Fibroblast of gingiva (primary cell): ENCODE measurements around the gene FSTL3.
A peak's percentile ranks its signal among the peaks of the same experiment; 100 is the strongest.
"Not testable (repeated sequence)": the region's sequence is repeated elsewhere in the genome, so short reads cannot be mapped to it uniquely, and the experiment has no call there.

Source experiments
- DNase-seq: peaks from one replicate; pipeline ENCODE4 v3.0.0-alpha.2; 2011; ENCODE audit warnings: low read depth

FSTL3 gene

GRCh38 chr19:711254-711653 lies 35.1 kb downstream of the FSTL3 start:
- DNase-seq: no peak

DNA sequence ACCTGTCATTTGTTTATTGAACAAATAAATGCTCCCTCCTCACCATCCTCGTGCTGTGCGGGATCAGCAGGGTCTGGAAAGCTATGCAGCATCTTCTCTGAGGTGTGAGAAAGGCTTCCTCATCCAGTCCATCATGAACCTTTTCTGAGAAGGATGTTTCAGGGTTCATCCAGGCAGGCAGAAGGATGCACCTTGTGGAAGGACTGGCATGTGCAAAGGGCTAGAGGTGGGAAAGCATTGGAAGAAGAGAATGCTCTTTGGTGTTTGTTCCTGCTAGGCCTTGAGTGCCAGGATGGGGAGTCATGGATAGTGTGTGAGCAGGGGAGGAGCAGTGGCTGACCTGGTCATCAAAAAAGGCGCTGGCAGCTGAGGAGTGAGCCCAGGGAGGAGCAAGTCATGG lies 39.2 kb downstream of the FSTL3 start:
- no peak for DNase-seq

- no peak for DNase-seq
Observed at GRCh38 chr19:718251-718951, 42.2 kb downstream of the FSTL3 start.

GRCh38 chr19:718991-719512 lies 42.9 kb downstream of the FSTL3 start:
- DNase-seq: peak; percentile 14

GRCh38 chr19:719636-720344 lies 43.6 kb downstream of the FSTL3 start:
- no peak for DNase-seq

GRCh38 chr19:720345-721160 lies 44.4 kb downstream of the FSTL3 start:
- no peak for DNase-seq

DNA sequence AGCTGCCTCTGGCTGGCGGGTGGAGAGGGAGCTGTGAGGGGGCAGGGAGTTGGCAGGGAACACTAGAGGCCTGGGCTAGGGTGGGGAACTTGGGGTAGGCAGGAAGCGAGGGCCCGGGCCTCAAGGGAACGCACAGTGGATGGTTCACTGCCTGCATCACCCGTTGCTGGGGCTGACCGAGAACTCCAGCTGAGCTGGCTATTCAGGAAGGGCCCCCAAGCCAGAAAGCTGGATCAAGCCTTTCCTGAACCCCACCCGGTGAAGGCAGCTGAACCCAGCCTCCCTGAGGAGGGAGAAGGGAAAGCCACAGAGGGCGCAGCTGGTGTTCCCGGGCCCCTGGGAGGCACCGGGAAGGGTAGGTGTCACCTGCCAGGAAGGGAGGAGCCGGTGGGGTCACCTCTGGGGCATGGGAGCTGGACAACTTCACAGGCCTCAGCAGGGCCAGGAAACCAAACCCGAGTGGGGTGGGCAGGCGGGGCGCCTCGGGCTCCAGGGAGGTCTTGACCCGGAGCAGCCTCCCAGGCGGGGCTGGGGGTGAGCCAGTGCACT lies 46.4 kb downstream of the FSTL3 start:
- no peak for DNase-seq

- DNase-seq: no peak
Observed at GRCh38 chr19:723247-723646, 47.1 kb downstream of the FSTL3 start.

- DNase-seq: no peak
Observed at GRCh38 chr19:723714-724113, 47.5 kb downstream of the FSTL3 start.

DNA sequence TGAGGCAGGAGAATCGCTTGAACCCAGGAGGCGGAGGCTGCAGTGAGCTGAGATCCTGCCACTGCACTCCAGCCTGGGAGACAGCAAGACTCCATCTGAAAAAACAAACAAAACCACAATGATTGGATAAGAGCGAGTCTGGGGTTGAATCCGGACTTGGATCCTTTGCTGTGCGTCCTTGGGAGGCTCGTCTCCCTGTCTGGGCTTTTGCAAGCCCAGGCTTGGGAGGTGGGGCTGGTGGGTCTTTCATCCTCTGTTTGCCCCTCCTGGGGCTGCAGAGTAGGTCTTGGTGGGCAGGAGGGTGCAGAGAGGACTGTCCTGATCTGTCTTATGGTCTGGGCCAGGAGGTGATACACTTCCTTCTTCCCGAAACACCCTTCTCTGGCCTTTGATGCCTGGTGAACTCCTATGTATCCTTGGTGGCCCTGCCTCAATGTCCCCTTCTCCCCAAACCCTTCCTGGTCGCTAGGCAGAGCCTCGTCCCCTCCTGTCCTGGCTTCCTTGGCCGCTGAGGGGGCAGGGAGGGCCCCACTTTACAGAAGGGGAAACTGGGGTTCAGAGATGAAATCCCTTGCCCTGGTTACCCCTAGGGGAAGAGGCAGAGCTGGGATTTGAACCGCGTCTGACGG lies 49.4 kb downstream of the FSTL3 start:
- DNase-seq: no peak

DNA sequence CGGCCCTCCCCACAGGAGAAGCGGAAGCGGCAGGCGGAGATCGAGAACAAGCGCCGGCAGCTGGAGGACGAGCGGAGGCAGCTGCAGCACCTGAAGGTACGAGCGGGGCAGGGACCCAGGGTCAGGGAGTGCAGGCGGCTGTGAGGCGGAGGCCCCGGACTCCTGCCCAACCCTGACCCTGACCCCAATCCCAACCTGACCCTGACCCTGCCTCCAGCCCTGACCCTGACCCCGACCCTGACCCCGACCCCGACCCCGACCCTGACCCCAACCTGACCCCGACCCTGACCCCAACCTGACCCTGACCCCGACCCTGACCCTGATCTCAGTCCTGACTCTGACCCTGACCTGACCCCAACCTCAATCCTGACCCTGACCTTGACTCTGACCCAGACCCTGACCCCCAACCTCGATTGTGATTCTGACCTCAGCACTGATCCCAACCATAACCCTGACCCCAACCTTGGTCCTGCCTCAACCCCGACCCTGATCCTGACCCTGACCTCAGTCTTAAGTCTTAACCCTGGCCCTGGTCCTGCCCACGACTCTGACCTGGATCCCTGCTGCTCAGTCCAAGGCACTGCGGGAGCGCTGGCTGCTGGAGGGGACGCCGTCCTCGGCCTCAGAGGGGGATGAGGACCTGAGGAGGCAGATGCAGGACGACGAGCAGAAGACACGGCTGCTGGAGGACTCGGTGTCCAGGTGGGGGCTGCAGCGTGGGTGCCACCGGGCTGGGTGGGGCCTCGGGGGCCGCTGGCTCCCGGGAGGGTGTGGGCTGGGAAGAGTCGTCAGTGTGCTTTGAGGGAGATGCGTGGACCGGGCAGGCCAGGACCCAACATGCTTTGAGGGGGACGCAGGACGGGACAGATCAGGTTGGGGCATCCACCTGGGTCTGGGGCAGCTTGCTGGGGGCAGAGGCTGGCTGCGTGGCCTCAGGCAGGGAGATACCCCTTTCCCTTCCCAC lies 51.1 kb downstream of the FSTL3 start:
- no peak for DNase-seq

GRCh38 chr19:728011-728410 lies 51.8 kb downstream of the FSTL3 start:
- no peak for DNase-seq

GRCh38 chr19:729564-729963 lies 53.4 kb downstream of the FSTL3 start:
- not testable (repeated sequence) for DNase-seq

GRCh38 chr19:729965-730668 lies 53.9 kb downstream of the FSTL3 start:
- DNase-seq: no peak

DNA sequence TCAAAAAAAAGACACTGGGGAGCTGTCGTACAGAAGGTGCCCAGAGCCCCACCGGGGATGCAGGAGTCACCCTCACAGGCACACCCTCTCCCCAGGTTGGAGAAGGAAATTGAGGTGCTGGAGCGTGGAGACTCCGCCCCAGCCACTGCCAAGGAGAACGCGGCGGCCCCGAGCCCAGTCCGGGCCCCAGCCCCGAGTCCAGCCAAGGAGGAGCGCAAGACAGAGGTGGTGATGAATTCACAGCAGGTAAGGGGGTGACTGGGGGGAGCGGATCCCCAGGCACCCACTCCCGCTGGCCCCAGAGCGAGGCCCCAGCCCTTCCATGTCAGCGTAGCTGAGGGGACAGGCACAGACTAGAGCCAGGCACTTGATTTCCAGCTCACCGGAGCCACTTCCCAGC lies 54.8 kb downstream of the FSTL3 start:
- no peak for DNase-seq

DNA sequence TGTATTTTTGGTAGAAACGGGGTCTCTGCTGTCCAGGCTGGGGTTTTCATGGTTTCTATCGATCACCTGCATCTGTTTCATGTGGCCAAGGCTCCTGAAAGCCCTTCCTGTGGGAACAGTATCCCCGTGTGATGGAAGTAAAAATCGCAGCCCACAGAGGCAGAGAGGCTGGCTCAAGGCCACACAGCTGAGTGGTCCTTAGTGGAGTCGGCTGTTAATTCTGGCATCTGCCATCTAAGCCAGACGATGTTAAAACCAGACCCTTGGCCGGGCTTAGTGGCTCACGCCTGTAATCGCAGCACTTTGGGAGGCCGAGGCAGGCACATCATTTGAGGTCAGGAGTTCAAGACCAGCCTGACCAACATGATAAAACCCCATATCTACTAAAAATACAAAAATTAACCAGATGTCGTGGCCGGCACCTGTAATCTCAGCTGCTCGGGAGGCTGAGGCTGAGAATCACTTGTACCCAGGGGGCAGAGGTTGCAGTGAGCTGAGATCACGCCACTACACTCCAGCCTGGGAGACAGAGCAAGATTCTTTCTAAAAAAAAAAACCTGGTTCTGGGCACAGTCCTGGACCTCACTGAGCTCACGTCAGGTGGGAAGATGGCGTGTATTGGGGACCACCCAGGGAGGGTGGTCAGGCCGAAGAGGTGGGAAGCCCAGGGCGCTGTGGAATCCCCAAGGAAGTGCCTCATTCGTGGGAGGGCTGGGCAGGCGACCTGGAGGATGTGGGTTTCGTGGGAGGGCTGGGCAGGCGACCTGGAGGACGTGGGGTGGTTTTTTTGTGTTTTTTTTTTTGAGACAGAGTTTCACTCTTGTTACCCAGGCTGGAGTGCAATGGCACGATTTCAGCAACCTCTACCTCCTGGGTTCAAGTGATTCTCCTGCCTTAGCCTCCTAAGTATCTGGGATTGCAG lies 56.2 kb downstream of the FSTL3 start:
- no peak for DNase-seq
